Stomach (tissue), 4 donors: Measurements from ENCODE around the gene SPACA9.

Source experiments
- EP300 ChIP-seq: sonication (generic); formaldehyde crosslinking; IDR thresholded peaks from one replicate; pipeline ENCODE4 v1.6.1; 2017; ENCODE audit warnings: antibody characterized with exemption
- POLR2A ChIP-seq, 4 donors: fragments of 450-650 bp; IDR thresholded peaks; one replicate each; pipeline ENCODE4 v1.6.1; 2016; ENCODE audit warnings: antibody characterized with exemption in 4 of 4, control low read depth in 2 of 4, mild to moderate bottlenecking in 1 of 4, moderate library complexity in 1 of 4
- TF ChIP-seq, protein P1 (sequence below), 7 experiments: fragments of 450-650 bp in 4 of 7; fragments of 200-600 bp in 3 of 7; sonication (generic) in 3 of 7; IDR thresholded peaks; one replicate each; pipeline ENCODE4 v1.5.1; 2016 to 2019; ENCODE audit warnings: antibody characterized with exemption in 7 of 7, control low read depth in 2 of 7, mild to moderate bottlenecking in 1 of 7

DNA sequence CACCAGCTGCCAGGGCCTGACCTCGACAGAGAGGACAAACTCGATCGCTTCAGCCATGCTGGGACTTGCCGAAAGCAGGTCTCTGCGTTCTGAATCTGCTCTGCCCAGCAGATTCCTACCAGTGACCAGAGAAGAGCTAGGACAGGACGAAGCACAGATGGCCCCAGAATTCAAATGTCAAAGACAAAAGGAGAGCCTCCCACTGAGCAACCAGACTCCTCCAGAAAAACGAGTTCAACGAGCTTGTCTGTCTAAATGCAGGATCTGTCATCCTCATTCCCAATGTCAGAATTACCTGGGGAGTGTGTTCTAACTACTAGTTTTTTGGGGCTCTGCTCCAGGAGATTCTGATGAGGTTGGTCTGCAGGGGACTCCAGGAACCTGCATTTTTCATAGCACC, 14.0 kb upstream of the SPACA9 start:
- TF ChIP-seq, protein P1, sequence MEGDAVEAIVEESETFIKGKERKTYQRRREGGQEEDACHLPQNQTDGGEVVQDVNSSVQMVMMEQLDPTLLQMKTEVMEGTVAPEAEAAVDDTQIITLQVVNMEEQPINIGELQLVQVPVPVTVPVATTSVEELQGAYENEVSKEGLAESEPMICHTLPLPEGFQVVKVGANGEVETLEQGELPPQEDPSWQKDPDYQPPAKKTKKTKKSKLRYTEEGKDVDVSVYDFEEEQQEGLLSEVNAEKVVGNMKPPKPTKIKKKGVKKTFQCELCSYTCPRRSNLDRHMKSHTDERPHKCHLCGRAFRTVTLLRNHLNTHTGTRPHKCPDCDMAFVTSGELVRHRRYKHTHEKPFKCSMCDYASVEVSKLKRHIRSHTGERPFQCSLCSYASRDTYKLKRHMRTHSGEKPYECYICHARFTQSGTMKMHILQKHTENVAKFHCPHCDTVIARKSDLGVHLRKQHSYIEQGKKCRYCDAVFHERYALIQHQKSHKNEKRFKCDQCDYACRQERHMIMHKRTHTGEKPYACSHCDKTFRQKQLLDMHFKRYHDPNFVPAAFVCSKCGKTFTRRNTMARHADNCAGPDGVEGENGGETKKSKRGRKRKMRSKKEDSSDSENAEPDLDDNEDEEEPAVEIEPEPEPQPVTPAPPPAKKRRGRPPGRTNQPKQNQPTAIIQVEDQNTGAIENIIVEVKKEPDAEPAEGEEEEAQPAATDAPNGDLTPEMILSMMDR (IDR thresholded peaks at IDR 0.05), result no peak
- TF ChIP-seq POLR2A (IDR thresholded peaks at IDR 0.05), result no peak
- no peak for TF ChIP-seq EP300
